ENCODE measurements around the gene SLC37A3.

The SLC37A3 gene

DNA sequence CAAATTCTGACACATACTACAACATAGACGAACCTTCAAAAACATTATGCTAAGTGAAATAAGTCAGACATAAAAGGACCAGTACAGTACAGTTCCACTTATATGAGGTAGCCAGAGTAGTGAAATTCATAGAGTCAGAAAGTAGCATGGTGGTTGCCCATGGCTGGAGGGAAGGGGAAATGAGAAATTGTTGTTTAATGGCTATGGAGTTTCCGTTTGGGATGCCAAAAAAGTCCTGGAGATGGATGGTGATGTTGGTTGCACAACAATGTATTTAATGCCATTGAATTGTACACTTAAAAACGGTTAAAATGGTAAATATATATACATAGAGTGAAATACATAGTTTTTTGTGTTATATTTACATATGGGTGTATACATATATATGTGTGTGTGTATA is 2.1 kb upstream of the SLC37A3 start:
- no peak for DNase-seq (ENCODE audit: low read depth)
- H3K4me3 ChIP-seq (ENCODE audit: control insufficient read depth, low read depth, low read length) = no peak overlapping the region
- TF ChIP-seq, protein P1, sequence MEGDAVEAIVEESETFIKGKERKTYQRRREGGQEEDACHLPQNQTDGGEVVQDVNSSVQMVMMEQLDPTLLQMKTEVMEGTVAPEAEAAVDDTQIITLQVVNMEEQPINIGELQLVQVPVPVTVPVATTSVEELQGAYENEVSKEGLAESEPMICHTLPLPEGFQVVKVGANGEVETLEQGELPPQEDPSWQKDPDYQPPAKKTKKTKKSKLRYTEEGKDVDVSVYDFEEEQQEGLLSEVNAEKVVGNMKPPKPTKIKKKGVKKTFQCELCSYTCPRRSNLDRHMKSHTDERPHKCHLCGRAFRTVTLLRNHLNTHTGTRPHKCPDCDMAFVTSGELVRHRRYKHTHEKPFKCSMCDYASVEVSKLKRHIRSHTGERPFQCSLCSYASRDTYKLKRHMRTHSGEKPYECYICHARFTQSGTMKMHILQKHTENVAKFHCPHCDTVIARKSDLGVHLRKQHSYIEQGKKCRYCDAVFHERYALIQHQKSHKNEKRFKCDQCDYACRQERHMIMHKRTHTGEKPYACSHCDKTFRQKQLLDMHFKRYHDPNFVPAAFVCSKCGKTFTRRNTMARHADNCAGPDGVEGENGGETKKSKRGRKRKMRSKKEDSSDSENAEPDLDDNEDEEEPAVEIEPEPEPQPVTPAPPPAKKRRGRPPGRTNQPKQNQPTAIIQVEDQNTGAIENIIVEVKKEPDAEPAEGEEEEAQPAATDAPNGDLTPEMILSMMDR (IDR thresholded peaks at IDR 0.05; ENCODE audit: control insufficient read depth, insufficient read depth, low read depth, low read length, missing control alignments) = no peak

DNA sequence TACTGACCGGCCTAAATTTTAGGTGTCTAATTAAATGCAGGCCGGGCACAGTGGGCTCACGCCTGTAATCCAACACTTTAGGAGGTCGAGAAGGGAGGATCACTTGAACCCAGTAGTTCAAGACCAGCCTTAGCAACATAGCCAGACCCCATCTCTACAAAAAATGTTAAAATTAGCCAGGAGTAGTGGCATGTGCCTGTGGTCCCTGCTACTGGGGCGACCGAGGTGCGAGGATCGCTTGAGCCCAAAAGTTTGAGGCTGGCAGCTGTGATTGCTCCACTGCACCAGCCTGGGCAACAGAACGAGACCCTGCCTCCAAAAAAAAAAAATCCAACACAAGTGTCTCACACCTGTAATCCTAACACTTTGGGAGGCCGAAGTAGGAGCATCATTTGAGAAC is 491 bp upstream of the SLC37A3 start:
- DNase-seq (ENCODE audit: low read depth) = no peak
- H3K4me3 ChIP-seq (ENCODE audit: control insufficient read depth, low read depth, low read length) = no peak overlapping the region
- TF ChIP-seq, protein P1 (IDR thresholded peaks at IDR 0.05; ENCODE audit: control insufficient read depth, insufficient read depth, low read depth, low read length, missing control alignments) = no peak

DNA sequence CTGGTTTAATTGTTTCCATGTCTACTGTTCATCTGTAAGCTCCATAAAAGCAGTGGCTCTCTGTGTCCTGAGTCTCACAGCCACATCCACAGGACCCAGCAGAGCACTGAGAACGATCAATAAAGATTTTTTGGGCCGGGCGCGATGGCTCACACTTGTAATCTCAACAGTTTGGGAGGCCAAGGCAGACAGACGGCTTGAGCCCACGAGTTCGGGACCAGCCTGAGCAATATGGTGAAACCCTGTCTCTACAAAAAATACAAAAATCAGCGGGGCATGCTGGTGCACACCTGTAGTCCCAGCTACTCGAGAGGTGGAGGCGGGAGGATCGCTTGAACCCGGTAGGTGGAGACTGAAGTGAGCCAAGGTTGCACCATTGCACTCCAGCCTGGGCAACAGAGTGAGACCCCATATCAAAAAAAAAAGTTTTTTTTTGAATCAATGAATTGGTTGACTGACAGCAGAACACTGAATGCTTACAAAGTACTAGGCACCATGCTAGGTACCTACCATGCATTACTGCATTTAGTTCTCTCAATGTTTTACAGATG is 4.5 kb downstream of the SLC37A3 start:
- TF ChIP-seq, protein P1 (IDR thresholded peaks at IDR 0.05; ENCODE audit: control insufficient read depth, insufficient read depth, low read depth, low read length, missing control alignments) = no peak
- no peak overlapping the region for H3K4me3 ChIP-seq (ENCODE audit: control insufficient read depth, low read depth, low read length)
- no peak for DNase-seq (ENCODE audit: low read depth)

DNA sequence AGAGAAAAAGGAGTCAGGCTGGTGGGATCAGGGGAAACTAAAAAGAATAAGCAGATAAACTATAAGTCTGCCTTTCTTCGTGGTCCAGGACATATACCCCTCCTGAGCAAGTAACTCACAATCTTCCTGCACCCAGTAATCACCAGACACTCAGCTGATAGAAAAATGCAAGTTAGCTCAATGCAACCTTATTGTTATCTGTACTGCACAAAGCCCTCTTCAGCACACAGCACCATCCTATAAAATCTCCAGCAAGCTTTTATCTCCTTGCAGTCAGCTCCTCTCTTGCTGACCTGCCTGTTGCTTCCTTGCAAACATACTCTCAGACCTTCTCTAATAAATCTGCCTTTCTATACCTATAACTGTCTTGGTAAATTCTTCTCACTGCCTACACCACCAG is 6.7 kb downstream of the SLC37A3 start:
- no peak for DNase-seq (ENCODE audit: low read depth)
- TF ChIP-seq, protein P1 (IDR thresholded peaks at IDR 0.05; ENCODE audit: control insufficient read depth, insufficient read depth, low read depth, low read length, missing control alignments) = no peak
- no peak overlapping the region for H3K4me3 ChIP-seq (ENCODE audit: control insufficient read depth, low read depth, low read length)

DNA sequence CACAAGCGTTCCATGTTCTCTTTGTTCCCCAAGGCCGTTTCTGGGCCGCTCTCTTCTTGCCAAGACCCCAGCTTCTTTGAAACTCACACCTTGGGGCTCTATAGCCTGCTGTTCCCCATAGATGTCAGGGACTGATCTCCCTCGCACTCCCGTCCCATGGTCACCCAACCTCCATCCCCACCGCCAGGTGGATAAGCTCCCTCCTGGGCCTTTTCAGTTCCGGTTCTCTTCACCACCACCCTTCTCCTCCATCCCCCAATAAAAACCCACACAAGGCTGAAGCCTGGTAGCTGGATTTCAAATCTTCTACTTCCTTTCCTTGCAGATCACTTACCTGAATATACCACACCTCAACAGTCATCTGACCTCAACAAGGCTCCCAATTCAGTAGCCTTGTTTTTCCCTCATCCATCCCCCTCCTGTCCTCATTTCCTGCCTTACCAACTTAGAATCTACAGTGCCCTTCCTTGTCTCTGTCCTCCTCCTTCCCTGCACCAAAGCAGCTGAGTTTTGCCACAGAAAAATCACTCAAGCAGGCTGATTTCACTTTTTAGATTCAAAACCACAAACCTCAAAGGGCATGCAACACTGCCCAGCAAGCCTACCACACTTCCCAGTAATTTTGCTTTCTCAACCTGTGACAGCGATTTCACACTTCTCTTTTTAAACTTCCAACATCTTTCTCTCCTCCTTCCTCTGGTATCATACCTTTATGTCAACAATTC is 7.7 kb downstream of the SLC37A3 start:
- no peak overlapping the region for H3K4me3 ChIP-seq (ENCODE audit: control insufficient read depth, low read depth, low read length)
- TF ChIP-seq, protein P1 (IDR thresholded peaks at IDR 0.05; ENCODE audit: control insufficient read depth, insufficient read depth, low read depth, low read length, missing control alignments) = no peak
- DNase-seq (ENCODE audit: low read depth) = peak; percentile 14

DNA sequence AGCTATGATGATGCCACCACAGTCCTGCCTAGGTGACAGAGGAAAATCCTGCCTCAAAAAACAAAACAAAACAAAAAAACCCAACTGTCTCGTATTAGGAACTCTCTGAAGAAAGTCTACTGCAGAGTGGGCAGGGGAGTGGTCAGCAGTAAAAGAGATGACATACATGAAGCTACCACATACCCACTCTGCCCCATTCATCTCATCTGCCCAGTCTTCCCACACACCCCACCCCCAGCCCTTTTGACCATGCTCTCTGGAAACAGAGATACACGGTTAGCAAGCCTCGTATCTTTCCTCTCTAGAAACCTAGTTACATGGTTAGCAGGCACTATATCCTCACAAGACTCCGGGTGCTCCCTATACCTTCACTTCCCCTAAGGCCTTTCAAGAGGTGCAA is 8.3 kb downstream of the SLC37A3 start:
- TF ChIP-seq, protein P1 (IDR thresholded peaks at IDR 0.05; ENCODE audit: control insufficient read depth, insufficient read depth, low read depth, low read length, missing control alignments) = no peak
- no peak for DNase-seq (ENCODE audit: low read depth)
- H3K4me3 ChIP-seq (ENCODE audit: control insufficient read depth, low read depth, low read length) = no peak overlapping the region
